ENCODE data around the gene YOD1.
A peak's percentile ranks its signal among the peaks of the same experiment; 100 is the strongest.

The YOD1 gene

DNA sequence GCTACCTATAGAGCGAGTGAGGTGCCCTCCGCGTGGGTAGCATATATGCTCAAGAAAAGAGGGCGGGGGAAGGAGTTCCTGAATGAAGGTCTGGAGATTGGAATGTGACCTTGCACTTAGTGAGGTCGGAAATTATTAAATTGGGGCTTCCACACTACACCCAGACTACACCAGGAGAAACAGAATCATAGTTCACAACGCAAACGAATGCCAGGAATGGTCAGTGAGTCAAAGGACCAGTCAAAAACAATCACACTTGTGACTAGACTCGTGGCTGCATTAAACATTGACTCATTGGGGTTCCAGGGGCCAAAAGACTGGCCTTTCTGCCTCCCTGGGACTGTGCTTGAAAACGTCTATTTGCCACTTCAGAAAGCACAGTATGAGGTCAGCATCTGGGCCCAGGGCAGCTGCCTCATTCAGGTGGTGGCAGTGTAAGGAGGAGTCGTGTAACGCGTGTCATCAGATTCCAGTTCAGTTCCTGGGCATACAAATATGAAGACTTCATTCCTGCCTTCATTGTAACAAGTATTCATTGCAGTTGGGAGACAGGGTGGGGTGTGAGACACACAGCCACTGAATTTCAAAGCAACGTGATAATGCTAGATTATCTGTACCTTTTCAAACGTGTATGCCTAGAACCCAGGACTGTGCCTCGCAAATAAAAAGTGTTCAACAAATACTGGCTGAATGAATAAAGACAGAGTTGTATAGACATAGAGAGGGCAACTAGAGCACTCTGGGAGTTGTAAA is at the start of gene YOD1:
TSS of gene YOD1 (minus strand) at position 18 of the 753 bp plus-strand sequence. CDS start 178 bp downstream, outside the sequence.
- Histone ChIP-seq H3K36me3 (ENCODE audit: control insufficient read depth, insufficient read depth, low read length) (peaks cover 7% of the 10 kb centered on the region), H3K27me3 (ENCODE audit: control insufficient read depth, insufficient read depth, low read length) (no peaks in the 10 kb centered on the region), H3K4me1 (ENCODE audit: control insufficient read depth, insufficient read depth, low read length) (peaks cover 9% of the 10 kb centered on the region), H3K4me3 (ENCODE audit: low read length) (peak within 1 kb of the TSS; percentile 82), H3K27ac (ENCODE audit: low read depth, low read length) (peak within 1 kb of the TSS; percentile 82), H3K9ac (ENCODE audit: low read length) (peak within 1 kb of the TSS; percentile 47)

DNA sequence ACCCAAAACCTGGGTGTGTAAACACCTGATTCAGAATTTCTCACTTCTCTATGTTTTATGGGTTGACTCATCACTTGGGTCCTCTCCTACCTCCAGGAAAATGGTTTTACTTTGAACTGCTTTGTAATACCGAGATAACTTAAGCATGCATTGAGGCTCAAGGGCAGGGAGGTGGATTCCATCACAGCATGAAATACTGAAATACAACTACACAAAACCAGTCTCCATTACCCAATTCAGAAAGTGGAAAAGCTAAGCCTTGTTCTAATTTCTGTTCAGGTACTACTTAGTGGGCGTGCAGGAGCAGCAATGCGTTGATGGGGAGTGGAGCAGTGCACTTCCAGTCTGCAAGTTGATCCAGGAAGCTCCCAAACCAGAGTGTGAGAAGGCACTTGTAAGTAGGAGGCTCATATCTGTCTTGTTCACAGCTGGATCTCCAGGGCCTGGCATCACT is 46.9 kb upstream of the YOD1 start:
- no peak overlapping the region for H3K27ac ChIP-seq (ENCODE audit: low read depth, low read length)
- H3K4me1 ChIP-seq (ENCODE audit: control insufficient read depth, insufficient read depth, low read length) = no peaks in the 10 kb centered on the region
- H3K4me3 ChIP-seq (ENCODE audit: low read length) = no peak overlapping the region
- H3K27me3 ChIP-seq (ENCODE audit: control insufficient read depth, insufficient read depth, low read length) = no peaks in the 10 kb centered on the region
- no peaks in the 10 kb centered on the region for H3K36me3 ChIP-seq (ENCODE audit: control insufficient read depth, insufficient read depth, low read length)
- no peak overlapping the region for H3K9ac ChIP-seq (ENCODE audit: low read length)

DNA sequence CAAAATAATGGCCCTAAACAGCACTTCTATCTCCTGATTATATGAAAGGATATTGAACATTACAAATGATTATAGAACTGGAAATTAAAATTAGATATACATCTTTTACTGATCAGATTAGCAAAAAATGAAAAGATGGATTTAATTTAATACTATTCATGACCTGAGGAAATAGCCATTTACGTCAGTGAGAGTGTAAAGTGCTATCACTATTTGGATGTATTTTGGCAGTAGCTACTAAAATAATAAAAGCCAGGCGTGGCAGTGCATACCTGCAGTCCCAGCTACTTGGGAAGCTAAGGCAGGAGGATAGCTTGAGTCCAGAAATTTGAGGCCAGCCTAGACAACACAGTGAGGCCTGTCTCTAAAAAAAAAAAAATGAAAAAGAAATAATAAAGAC is 42.9 kb upstream of the YOD1 start:
- H3K4me1 ChIP-seq (ENCODE audit: control insufficient read depth, insufficient read depth, low read length) = no peaks in the 10 kb centered on the region
- H3K9ac ChIP-seq (ENCODE audit: low read length) = no peak overlapping the region
- H3K36me3 ChIP-seq (ENCODE audit: control insufficient read depth, insufficient read depth, low read length) = no peaks in the 10 kb centered on the region
- no peak overlapping the region for H3K4me3 ChIP-seq (ENCODE audit: low read length)
- no peak overlapping the region for H3K27ac ChIP-seq (ENCODE audit: low read depth, low read length)
- H3K27me3 ChIP-seq (ENCODE audit: control insufficient read depth, insufficient read depth, low read length) = no peaks in the 10 kb centered on the region

DNA sequence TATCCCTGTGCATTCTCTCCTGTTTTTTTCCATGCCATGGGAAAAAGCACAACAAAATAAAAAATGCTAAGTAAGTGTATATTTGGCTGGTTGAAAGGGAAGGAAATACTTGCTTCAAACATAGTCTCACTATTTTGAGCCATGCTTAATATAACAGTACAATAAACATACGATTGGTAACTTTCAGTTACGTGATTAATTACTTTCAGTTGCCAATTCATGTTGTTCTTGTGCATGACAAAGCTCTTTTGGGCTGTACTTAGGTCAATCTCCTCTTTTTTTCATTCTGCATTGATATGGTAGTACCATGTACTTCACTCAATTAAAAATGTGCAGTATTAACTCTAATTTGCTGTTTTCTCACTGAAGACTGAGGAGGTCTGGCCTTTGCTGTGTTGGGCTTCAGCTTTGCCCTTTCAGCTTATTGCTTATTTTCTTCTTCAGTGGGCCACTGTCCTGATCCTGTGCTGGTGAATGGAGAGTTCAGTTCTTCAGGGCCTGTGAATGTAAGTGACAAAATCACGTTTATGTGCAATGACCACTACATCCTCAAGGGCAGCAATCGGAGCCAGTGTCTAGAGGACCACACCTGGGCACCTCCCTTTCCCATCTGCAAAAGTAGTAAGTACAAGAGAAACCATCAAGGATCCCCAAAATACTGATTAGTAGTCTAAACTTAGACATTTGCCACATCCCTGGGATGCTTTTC is 40.3 kb upstream of the YOD1 start:
- Histone ChIP-seq H3K4me3 (ENCODE audit: low read length) (no peak overlapping the region), H3K36me3 (ENCODE audit: control insufficient read depth, insufficient read depth, low read length) (no peaks in the 10 kb centered on the region), H3K9ac (ENCODE audit: low read length) (no peak overlapping the region), H3K4me1 (ENCODE audit: control insufficient read depth, insufficient read depth, low read length) (no peaks in the 10 kb centered on the region), H3K27me3 (ENCODE audit: control insufficient read depth, insufficient read depth, low read length) (no peaks in the 10 kb centered on the region), H3K27ac (ENCODE audit: low read depth, low read length) (no peak overlapping the region)

DNA sequence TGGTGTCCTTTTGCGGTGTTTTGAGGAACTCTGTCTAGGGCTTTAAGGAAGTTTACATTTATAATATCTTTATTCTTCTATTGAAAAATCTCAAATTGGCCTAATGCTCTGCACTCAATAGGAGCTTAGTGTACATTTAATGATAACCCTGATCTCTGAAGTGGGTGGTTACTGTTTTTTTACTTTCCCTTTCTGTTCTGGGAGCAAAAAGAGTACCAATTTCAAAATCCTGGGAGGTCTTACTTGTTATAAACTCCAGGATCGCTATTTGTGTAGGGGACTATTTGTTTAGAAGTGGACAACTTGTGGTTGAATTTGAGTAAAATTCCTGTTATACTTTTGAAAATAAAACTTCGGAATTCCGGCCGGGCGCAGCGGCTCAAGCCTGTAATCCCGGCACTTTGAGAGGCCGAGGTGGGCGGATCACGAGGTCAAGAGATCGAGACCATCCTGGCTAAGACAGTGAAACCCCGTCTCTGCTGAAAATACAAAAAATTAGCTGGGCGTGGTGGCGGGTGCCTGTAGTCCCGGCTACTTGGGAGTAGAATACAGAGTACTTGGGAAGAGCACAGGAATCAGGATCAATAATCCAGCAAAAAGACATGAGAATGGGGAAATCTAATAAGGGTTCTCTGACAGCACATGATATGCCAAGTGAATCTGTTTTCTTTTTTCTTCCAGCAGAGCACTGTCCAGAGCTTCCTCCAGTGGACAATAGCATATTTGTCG is 38.8 kb upstream of the YOD1 start:
- H3K4me1 ChIP-seq (ENCODE audit: control insufficient read depth, insufficient read depth, low read length) = no peaks in the 10 kb centered on the region
- no peak overlapping the region for H3K27ac ChIP-seq (ENCODE audit: low read depth, low read length)
- no peak overlapping the region for H3K9ac ChIP-seq (ENCODE audit: low read length)
- no peaks in the 10 kb centered on the region for H3K27me3 ChIP-seq (ENCODE audit: control insufficient read depth, insufficient read depth, low read length)
- no peaks in the 10 kb centered on the region for H3K36me3 ChIP-seq (ENCODE audit: control insufficient read depth, insufficient read depth, low read length)
- H3K4me3 ChIP-seq (ENCODE audit: low read length) = no peak overlapping the region

DNA sequence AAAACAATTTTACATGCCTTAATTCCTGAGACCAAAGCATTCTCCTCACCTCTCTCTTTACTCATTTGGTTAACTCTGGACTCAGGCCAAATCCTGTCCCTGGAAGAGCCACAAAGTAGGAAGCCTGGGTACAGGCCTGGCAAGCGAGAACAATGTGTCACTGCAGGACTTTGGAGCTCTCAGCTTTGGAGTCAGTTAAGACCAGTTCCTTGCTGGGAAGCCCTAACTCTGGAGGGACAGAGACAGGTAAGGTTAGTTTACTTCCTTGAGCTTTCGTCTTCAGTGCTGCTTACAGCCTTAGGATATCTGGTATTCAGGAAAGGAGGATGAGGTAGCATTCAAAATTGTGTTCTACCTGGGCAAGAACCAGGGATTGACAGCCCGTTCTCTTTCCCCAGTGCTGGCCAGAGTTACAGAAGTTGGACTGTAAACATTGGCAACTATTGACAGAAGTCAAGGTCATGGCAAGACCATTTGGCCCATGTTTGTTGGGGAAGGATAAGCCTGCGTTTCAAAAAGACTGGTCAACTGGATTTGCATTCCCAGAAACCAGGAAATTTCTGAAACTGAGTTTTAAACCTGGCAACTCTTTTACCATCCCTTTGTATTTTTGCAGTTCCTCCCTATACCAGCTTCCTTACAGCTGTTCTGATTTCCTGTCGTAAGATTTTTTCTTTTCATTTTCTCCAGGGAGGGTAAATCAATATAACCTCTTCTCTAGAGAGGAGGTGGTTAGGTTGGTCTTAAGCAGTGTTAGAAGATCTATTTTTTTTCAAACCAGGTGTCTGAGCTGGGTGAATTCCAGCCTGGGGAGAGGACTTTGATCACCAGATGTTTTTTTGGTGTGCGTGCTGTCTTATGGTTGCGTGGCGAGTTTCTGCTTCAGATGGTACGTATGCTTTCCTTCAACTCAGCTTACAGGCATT is 38.0 kb upstream of the YOD1 start, which contains the start of gene C4BPB:
TSS of gene C4BPB (plus strand) at position 160 of the 926 bp plus-strand sequence. CDS start at position 832, 672 bp downstream.
- no peaks in the 10 kb centered on the region for H3K4me1 ChIP-seq (ENCODE audit: control insufficient read depth, insufficient read depth, low read length)
- no peak within 1 kb of the TSS for H3K27ac ChIP-seq (ENCODE audit: low read depth, low read length)

DNA sequence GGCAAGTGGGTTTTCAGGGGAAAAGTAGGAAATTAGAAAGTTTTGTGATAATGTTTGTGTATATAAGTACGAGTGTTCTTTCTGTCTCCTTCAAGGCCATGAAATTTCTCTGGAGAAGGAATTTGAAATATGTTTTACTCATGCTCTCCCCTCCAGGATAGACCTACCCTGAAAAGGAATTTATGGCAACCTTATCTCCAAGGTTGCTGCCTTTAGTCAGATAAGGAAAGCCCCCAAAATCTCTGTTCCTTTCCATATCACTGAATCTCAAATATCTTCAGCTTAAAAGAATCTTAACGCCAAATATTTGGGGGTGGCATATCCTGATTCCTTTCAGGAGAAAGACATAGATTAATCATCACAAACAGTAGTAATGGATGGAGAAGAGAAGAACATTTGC is 37.2 kb upstream of the YOD1 start:
- no peak overlapping the region for H3K9ac ChIP-seq (ENCODE audit: low read length)

More for the DNA sequence above, 38.0 kb upstream of the YOD1 start, which contains the start of gene C4BPB:
- no peak within 1 kb of the TSS for H3K9ac ChIP-seq (ENCODE audit: low read length)
- no peaks in the 10 kb centered on the region for H3K36me3 ChIP-seq (ENCODE audit: control insufficient read depth, insufficient read depth, low read length)
- no peaks in the 10 kb centered on the region for H3K27me3 ChIP-seq (ENCODE audit: control insufficient read depth, insufficient read depth, low read length)
- H3K4me3 ChIP-seq (ENCODE audit: low read length) = no peak within 1 kb of the TSS

DNA sequence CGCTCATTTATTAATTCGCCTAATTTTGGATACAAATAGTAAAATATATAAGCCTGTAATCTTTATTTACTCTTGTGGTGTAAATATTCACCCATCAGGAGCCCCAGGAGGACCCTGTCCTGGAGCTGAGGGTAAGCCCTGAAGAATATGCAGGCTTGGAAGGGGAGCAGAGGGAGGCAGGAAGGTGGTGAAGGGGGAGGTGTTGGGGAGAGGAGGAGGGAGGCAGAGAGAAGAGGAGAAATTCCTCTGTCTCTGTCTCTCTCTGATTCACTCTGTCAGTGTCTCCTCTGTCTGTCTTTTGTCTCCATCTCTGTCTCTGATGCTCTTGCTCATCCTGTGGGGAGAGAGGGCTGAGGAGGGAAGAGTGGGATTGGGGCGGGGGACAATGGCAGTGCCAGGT is 34.9 kb upstream of the YOD1 start:
- Histone ChIP-seq H3K9ac (ENCODE audit: low read length) (no peak overlapping the region), H3K27ac (ENCODE audit: low read depth, low read length) (no peak overlapping the region), H3K4me1 (ENCODE audit: control insufficient read depth, insufficient read depth, low read length) (no peaks in the 10 kb centered on the region), H3K27me3 (ENCODE audit: control insufficient read depth, insufficient read depth, low read length) (no peaks in the 10 kb centered on the region), H3K36me3 (ENCODE audit: control insufficient read depth, insufficient read depth, low read length) (no peaks in the 10 kb centered on the region), H3K4me3 (ENCODE audit: low read length) (no peak overlapping the region)

More for the DNA sequence above, 37.2 kb upstream of the YOD1 start:
- Histone ChIP-seq H3K27ac (ENCODE audit: low read depth, low read length) (no peak overlapping the region), H3K4me1 (ENCODE audit: control insufficient read depth, insufficient read depth, low read length) (no peaks in the 10 kb centered on the region), H3K4me3 (ENCODE audit: low read length) (no peak overlapping the region), H3K27me3 (ENCODE audit: control insufficient read depth, insufficient read depth, low read length) (no peaks in the 10 kb centered on the region), H3K36me3 (ENCODE audit: control insufficient read depth, insufficient read depth, low read length) (no peaks in the 10 kb centered on the region)

DNA sequence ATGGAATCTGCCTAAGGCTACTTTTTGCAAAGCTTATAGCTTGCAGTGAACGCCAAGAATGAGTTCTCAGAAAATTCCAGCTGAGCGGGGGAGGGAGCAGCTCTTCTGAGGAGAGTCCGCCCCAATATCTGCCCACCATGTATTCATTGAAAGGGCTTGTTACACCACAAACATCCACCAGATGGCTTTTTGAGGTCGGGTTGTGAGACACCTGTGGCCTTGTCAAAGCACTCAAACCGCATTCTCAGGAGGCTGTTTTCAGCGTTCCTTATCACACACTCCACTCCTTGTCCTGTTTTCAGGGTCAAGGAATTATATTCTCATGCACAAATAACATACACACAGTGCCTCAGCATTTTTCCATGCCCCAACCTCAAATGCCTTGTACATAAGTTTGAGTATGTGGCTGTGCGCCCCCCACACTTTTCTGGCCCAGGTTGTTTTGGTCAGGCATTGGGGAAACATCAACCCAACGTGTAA is 33.7 kb upstream of the YOD1 start:
- Histone ChIP-seq H3K4me3 (ENCODE audit: low read length) (no peak overlapping the region), H3K4me1 (ENCODE audit: control insufficient read depth, insufficient read depth, low read length) (no peaks in the 10 kb centered on the region), H3K36me3 (ENCODE audit: control insufficient read depth, insufficient read depth, low read length) (no peaks in the 10 kb centered on the region), H3K27me3 (ENCODE audit: control insufficient read depth, insufficient read depth, low read length) (no peaks in the 10 kb centered on the region), H3K27ac (ENCODE audit: low read depth, low read length) (no peak overlapping the region), H3K9ac (ENCODE audit: low read length) (no peak overlapping the region)

DNA sequence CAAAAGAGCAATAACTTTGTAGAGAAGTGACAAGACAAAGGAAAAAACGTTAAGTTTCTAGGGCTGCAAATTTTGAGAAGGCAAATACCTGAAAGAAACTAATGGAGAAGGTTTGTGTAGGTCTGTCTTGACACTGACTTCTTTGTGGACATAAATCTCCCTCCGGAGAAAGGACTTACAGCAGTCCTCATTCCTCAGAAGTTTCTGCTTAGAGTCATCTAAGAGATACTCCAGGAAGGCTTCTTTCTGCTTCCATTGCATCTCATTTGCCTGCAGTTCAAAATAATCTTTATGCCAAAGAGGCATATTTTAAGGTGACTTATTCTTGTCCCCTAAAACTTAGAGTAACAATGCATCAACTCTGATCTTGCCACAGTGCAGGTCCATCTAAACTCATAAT is 33.2 kb upstream of the YOD1 start:
- Histone ChIP-seq H3K9ac (ENCODE audit: low read length) (no peak overlapping the region), H3K27ac (ENCODE audit: low read depth, low read length) (no peak overlapping the region), H3K4me1 (ENCODE audit: control insufficient read depth, insufficient read depth, low read length) (no peaks in the 10 kb centered on the region), H3K36me3 (ENCODE audit: control insufficient read depth, insufficient read depth, low read length) (no peaks in the 10 kb centered on the region), H3K27me3 (ENCODE audit: control insufficient read depth, insufficient read depth, low read length) (no peaks in the 10 kb centered on the region), H3K4me3 (ENCODE audit: low read length) (no peak overlapping the region)

DNA sequence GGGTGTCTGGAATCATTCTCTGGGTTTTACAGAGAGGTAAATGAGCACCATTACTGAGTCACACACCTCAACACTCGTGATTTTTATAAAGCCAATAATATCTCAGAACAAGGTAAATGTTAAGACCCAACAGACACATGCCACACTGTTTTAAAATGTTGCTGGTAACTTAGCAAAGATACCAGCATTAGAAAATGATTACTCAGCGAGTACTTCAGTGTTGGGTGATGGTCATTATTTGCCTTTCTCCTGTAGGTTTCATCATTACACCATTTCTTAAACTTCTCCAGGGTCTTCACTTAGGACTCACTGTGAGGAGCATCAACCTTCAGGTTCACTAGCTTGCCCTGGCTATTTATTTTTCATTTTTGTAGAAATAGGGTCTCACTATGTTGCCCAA is 30.8 kb upstream of the YOD1 start:
- no peak overlapping the region for H3K27ac ChIP-seq (ENCODE audit: low read depth, low read length)
- no peaks in the 10 kb centered on the region for H3K27me3 ChIP-seq (ENCODE audit: control insufficient read depth, insufficient read depth, low read length)
- no peak overlapping the region for H3K4me3 ChIP-seq (ENCODE audit: low read length)
- H3K9ac ChIP-seq (ENCODE audit: low read length) = no peak overlapping the region
- H3K4me1 ChIP-seq (ENCODE audit: control insufficient read depth, insufficient read depth, low read length) = no peaks in the 10 kb centered on the region
- H3K36me3 ChIP-seq (ENCODE audit: control insufficient read depth, insufficient read depth, low read length) = no peaks in the 10 kb centered on the region

Data from rectal smooth muscle tissue (tissue), 1 donor.